Measurements from ENCODE around the gene GNG10.
A peak's percentile ranks its signal among the peaks of the same experiment; 100 is the strongest.
"Not testable (repeated sequence)": the region's sequence is repeated elsewhere in the genome, so short reads cannot be mapped to it uniquely, and the experiment has no call there.

Gene GNG10

DNA sequence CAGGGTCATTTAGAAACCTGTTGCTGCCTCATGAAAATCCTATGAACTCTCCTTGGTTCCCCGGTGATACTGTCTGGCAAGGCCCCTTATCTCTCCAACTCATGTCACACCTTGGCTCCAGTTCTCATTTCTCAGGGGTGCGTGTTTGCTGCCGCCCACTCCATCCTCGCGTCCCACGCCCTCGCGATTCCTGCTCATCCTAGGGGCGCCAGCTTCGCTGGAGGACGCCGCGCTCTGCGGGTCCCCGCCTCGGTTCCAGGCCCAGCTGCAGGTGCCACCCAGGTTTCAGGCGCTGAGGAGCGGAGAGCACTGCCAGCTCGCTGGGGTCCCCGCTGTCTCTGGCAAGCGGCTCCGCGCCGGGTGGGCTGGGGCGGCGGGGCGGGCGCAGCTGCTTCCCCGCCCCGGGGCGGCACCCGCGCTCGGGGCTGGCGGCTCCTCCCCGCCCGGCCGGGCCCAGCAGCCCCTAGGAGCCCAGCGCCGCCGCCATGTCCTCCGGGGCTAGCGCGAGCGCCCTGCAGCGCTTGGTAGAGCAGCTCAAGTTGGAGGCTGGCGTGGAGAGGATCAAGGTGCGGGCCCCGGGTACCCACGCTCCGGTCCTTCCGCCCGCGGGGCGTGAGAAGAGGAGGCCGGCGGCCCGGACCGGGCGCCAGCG, at the start of gene GNG10:
Gene GNG10 (plus strand): TSS at position 456 of the 652 bp plus-strand sequence. CDS start 30 bp downstream, at position 486.
- TF ChIP-seq, protein P1, sequence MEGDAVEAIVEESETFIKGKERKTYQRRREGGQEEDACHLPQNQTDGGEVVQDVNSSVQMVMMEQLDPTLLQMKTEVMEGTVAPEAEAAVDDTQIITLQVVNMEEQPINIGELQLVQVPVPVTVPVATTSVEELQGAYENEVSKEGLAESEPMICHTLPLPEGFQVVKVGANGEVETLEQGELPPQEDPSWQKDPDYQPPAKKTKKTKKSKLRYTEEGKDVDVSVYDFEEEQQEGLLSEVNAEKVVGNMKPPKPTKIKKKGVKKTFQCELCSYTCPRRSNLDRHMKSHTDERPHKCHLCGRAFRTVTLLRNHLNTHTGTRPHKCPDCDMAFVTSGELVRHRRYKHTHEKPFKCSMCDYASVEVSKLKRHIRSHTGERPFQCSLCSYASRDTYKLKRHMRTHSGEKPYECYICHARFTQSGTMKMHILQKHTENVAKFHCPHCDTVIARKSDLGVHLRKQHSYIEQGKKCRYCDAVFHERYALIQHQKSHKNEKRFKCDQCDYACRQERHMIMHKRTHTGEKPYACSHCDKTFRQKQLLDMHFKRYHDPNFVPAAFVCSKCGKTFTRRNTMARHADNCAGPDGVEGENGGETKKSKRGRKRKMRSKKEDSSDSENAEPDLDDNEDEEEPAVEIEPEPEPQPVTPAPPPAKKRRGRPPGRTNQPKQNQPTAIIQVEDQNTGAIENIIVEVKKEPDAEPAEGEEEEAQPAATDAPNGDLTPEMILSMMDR (conservative IDR thresholded peaks at IDR 0.05; ENCODE audit: low read length): no peak
- DNase-seq (ENCODE audit: low read depth): peak; percentile 54
- peak within 1 kb of the TSS; percentile 80 for H3K4me3 ChIP-seq (ENCODE audit: low read length)

DNA sequence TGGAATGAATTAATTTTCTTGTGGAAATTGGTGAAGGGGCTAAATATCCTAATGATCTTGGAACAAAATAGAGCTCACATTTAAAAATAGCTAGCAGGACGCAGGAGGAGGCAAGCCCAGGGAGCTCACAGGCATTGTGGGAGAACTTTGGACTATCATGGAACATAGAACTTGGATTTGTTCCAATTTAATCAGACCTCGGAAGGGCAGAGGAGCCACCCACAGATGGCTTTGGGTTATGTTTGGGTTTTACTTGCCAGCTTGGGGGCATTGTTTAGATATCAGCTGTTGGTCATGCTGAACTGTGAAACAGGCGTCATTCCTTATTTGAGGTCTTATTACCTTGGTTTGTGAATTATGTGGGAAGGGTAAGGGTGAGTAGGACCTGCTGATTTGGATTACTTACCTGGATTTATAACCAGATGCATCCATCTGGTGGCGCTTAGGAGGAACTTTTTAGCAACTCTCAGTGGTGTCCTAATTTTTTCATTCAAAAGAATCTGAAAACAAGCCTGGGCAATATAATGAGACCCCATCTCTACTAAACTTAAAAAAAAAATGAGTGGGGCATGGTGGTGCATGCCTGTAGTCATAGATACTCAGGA, 47.9 kb upstream of the GNG10 start:
- DNase-seq (ENCODE audit: low read depth): no peak
- TF ChIP-seq, protein P1 (conservative IDR thresholded peaks at IDR 0.05; ENCODE audit: low read length): no peak
- no peak overlapping the region for H3K4me3 ChIP-seq (ENCODE audit: low read length)

DNA sequence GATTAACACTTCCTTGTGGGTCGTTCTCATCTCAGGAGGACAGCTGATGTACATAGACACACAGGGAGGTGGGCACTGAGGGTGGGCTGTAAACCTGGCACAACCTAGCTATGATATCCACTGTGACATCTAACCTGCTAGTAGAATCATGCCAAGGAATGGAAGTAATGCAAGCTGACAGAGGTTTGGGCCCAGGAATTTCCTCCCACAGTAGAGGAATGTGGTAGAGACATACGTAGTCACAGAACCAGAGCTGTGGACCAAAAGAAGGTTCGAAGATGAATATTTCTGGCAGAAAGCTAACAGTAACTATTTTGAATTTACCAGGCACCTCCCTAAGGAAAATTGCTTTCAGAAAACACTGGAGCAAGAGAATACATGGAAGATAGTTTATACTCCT, 45.5 kb upstream of the GNG10 start:
- H3K4me3 ChIP-seq (ENCODE audit: low read length): no peak overlapping the region
- DNase-seq (ENCODE audit: low read depth): peak; percentile 36
- TF ChIP-seq, protein P1 (conservative IDR thresholded peaks at IDR 0.05; ENCODE audit: low read length): no peak

DNA sequence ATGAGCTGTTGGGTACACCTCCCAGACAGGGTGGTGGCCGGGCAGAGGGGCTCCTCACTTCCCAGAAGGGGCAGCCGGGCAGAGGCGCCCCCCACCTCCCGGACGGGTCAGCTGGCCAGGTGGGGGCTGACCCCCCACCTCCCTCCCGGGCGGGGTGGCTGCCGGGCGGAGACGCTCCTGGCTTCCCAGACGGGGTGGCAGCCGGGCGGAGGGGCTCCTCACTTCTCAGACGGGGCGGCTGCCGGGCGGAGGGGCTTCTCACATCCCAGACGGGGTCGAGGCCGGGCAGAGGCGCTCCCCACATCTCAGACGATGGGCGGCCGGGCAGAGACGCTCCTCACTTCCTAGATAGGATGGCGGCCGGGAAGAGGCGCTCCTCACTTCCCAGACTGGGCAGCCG, 44.1 kb upstream of the GNG10 start:
- DNase-seq (ENCODE audit: low read depth): not testable (repeated sequence)

DNA sequence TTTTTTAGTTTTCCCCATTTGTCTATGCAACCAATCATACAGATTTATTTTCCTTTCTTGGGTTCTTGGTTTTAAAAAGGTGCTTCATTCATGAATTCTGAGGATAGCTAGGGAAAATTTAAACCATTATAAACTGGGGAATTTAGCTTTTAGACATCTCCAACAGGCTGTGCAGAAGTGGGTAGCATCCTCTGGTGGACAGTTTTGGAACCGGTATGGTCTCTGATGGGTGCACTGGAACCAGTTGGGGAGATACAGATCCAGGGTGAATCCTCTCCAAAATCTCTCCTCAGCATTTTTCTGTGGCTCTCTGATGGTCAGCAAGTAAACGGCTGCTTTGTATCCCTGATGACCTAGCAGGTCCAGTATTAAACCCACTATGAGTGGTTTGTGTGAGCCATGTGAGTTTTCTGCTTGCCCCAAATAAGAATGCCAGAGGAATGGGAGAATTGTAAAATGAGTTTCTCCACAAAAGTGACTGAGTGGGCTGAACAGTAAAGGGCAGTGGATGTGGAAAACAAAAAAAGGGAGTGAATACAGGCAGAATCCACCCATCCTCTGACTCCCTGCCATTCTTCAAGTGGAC, 39.4 kb upstream of the GNG10 start:
- DNase-seq (ENCODE audit: low read depth): peak; percentile 57
- no peak overlapping the region for H3K4me3 ChIP-seq (ENCODE audit: low read length)
- TF ChIP-seq, protein P1 (conservative IDR thresholded peaks at IDR 0.05; ENCODE audit: low read length): peak; percentile 99

More for the DNA sequence above, 44.1 kb upstream of the GNG10 start:
- not testable (repeated sequence) for H3K4me3 ChIP-seq (ENCODE audit: low read length)

DNA sequence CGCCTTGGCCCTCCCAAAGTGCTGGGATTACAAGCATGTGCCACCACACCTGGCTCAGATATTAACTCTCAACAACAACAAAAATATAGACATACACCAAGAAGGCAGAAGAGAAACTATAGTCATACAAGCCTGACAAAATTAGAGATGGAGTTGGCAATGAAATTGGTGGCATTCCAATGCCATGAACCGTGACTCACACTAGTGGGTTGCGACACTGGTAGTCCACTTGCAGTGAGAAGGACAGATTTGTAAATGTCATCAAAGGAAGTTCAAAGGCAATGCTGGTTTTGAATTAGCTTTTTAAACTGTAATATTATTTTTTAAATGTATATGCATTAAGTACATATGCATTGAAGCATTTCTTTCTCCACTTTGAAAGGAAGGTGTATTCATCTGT, 38.8 kb upstream of the GNG10 start:
- peak; percentile 88 for DNase-seq (ENCODE audit: low read depth)
- TF ChIP-seq, protein P1 (conservative IDR thresholded peaks at IDR 0.05; ENCODE audit: low read length): no peak
- no peak overlapping the region for H3K4me3 ChIP-seq (ENCODE audit: low read length)

DNA sequence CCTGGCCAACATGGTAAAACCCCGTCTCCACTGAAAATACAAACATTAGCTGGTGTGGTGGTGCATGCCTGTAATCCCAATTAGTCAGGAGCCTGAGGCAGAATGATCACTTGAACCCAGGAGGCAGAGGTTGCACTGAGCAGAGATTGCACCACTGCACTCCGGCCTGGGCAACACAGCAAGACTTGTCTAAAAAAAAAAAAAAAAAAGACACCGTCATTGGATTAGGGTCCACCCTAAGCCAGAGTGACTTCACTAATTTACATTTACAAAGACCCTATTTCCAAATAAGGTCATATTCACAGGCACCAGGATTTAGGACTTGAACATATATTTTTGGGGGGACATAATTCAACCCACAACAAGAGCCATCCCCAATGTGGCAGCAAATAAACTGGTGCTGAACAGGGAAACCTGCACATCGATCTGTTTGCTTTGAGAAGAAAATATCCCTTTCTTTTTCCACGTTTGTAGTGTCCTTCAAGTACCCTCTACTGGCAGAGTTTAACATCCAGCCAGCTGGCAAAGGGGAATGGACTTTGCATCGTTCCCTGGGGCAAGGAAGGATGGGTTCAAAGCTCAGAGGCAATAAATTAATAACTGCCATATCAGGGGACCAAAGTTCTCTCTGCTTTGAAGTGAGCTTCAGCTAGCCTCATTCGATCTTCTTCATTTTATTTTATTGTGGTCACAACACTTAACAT, 34.0 kb upstream of the GNG10 start:
- DNase-seq (ENCODE audit: low read depth): no peak
- no peak overlapping the region for H3K4me3 ChIP-seq (ENCODE audit: low read length)
- TF ChIP-seq, protein P1 (conservative IDR thresholded peaks at IDR 0.05; ENCODE audit: low read length): no peak

Data from AG10803 (cell line).